Measurements from ENCODE around the gene C14orf93.

DNA sequence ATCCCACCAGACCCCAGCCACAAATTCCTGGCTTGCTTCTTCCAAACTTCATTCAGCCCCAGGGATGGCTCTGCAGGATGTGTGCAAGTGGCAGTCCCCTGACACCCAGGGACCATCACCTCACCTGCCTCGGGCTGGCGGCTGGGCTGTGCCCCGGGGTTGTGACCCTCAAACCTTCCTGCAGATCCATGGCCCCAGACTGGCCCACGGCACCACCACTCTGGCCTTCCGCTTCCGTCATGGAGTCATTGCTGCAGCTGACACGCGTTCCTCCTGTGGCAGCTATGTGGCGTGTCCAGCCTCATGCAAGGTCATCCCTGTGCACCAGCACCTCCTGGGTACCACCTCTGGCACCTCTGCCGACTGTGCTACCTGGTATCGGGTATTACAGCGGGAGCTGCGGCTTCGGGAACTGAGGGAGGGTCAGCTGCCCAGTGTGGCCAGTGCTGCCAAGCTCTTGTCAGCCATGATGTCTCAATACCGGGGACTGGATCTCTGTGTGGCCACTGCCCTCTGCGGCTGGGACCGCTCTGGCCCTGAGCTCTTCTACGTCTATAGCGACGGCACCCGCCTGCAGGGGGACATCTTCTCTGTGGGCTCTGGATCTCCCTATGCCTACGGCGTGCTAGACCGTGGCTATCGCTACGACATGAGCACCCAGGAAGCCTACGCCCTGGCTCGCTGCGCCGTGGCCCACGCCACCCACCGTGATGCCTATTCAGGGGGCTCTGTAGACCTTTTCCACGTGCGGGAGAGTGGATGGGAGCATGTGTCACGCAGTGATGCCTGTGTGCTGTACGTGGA lies 32.4 kb upstream of the C14orf93 start, which contains the start of gene PSMB11:
- TF ChIP-seq, protein P1, sequence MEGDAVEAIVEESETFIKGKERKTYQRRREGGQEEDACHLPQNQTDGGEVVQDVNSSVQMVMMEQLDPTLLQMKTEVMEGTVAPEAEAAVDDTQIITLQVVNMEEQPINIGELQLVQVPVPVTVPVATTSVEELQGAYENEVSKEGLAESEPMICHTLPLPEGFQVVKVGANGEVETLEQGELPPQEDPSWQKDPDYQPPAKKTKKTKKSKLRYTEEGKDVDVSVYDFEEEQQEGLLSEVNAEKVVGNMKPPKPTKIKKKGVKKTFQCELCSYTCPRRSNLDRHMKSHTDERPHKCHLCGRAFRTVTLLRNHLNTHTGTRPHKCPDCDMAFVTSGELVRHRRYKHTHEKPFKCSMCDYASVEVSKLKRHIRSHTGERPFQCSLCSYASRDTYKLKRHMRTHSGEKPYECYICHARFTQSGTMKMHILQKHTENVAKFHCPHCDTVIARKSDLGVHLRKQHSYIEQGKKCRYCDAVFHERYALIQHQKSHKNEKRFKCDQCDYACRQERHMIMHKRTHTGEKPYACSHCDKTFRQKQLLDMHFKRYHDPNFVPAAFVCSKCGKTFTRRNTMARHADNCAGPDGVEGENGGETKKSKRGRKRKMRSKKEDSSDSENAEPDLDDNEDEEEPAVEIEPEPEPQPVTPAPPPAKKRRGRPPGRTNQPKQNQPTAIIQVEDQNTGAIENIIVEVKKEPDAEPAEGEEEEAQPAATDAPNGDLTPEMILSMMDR (IDR thresholded peaks at IDR 0.05), result no peak
- TF ChIP-seq POLR2A (IDR thresholded peaks at IDR 0.05), result no peak

Data from right lobe of liver (tissue), 4 donors.